ENCODE results near the gene RPL29.
A peak's percentile ranks its signal among the peaks of the same experiment; 100 is the strongest.
"Not testable (repeated sequence)": the region's sequence is repeated elsewhere in the genome, so short reads cannot be mapped to it uniquely, and the experiment has no call there.

The RPL29 gene

GRCh38 chr3:52006017-52006819 is 10.5 kb upstream of the RPL29 start:
- DNase-seq (ENCODE audit: low read depth in 2 of 2), result no peak

- DNase-seq (ENCODE audit: low read depth in 2 of 2), result peak; percentile 49 to 53
Measured at GRCh38 chr3:52005571-52005986, 9.9 kb upstream of the RPL29 start.

- no peak for DNase-seq (ENCODE audit: low read depth in 2 of 2)
Measured at GRCh38 chr3:52004906-52005395, 9.3 kb upstream of the RPL29 start.

GRCh38 chr3:52004163-52004787 is 8.6 kb upstream of the RPL29 start:
- peak; percentile 20 to 32 for DNase-seq (ENCODE audit: low read depth in 2 of 2)

- DNase-seq (ENCODE audit: low read depth in 2 of 2), result no peak
Measured at GRCh38 chr3:52002748-52003147, 7.1 kb upstream of the RPL29 start.

- DNase-seq (ENCODE audit: low read depth in 2 of 2), result no peak
Measured at GRCh38 chr3:52001443-52001974, 5.8 kb upstream of the RPL29 start.

GRCh38 chr3:51999846-52000245 is 4.2 kb upstream of the RPL29 start:
- no peak for DNase-seq (ENCODE audit: low read depth in 2 of 2)

- DNase-seq (ENCODE audit: low read depth in 2 of 2), result no peak
Measured at GRCh38 chr3:51998774-51999173, 3.1 kb upstream of the RPL29 start.

- no peak for DNase-seq (ENCODE audit: low read depth in 2 of 2)
Measured at GRCh38 chr3:51997935-51998596, 2.4 kb upstream of the RPL29 start.

- DNase-seq (ENCODE audit: low read depth in 2 of 2), result no peak
Measured at GRCh38 chr3:51997172-51997571, 1.5 kb upstream of the RPL29 start.

GRCh38 chr3:51994530-51994929 is 1.2 kb downstream of the RPL29 start:
- DNase-seq (ENCODE audit: low read depth in 2 of 2), result no peak

- not testable (repeated sequence) for DNase-seq (ENCODE audit: low read depth in 2 of 2)
Measured at GRCh38 chr3:51993657-51994056, 2.0 kb downstream of the RPL29 start.

- DNase-seq (ENCODE audit: low read depth in 2 of 2), result no peak
Measured at GRCh38 chr3:51992017-51992682, 3.5 kb downstream of the RPL29 start.

- DNase-seq (ENCODE audit: low read depth in 2 of 2), result not testable (repeated sequence)
Measured at GRCh38 chr3:51990501-51990971, 5.2 kb downstream of the RPL29 start.

- no peak for DNase-seq (ENCODE audit: low read depth in 2 of 2)
Measured at GRCh38 chr3:51988286-51989146, 7.2 kb downstream of the RPL29 start.

- DNase-seq (ENCODE audit: low read depth in 2 of 2), result no peak
Measured at GRCh38 chr3:51987568-51987967, 8.1 kb downstream of the RPL29 start.

GRCh38 chr3:51986010-51986947 is 9.4 kb downstream of the RPL29 start:
- DNase-seq (ENCODE audit: low read depth in 2 of 2), result no peak

GRCh38 chr3:51985063-51985462 is 10.6 kb downstream of the RPL29 start:
- no peak for DNase-seq (ENCODE audit: low read depth in 2 of 2)

GRCh38 chr3:51984269-51984647 is 11.4 kb downstream of the RPL29 start:
- no peak for DNase-seq (ENCODE audit: low read depth in 2 of 2)
